ENCODE data around the gene HMCN2.
"Not testable (repeated sequence)": the region's sequence is repeated elsewhere in the genome, so short reads cannot be mapped to it uniquely, and the experiment has no call there.

HMCN2 gene

GRCh38 chr9:130264414-130265350 is 878 bp upstream of the HMCN2 start:
- DNase-seq (ENCODE audit: low read depth in 2 of 2): no peak

DNA sequence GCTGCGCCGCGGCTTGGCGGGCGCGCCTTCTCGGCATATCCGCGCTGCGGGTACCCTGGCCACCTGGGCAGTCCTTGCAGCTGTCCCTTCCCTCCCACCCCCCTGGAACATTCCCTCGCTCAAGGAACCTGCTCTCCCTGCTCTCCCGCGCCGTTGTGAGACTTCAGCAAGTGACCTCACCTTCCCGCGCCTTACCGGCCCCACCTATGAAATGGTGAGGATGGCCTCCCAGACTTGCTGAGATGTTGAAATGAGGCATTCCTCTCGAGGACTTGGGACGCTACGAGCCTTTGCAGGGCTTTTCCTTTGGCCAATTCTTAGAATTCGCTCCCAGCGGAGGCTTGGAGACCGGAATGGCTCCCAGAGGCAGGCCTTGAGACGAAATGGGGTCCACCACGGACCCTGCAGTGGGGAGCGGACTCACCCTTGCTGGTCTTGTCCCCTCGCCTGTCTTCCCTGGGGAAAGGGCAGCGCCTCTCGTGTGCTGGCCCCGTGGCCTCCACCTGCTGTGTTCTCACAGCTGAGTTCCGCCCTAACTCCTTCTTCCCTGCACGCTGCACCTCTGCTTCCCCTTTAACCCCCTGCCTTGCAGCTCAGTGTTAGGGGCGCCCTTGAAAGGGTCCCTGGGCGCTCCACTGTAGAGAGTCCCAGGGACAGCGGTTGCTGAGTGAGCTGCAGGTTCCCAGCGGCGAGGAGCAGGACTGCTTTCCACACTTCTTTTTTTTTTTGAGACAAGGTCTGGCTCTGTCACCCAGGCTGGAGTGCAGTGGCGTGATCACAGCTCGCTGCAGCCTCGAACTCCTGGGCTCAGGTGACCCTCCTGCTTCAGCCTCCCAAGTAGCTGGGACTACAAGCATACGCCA is 907 bp downstream of the HMCN2 start:
- no peak for DNase-seq (ENCODE audit: low read depth in 2 of 2)

- no peak for DNase-seq (ENCODE audit: low read depth in 2 of 2)
Measured at GRCh38 chr9:130267930-130268329, 2.4 kb downstream of the HMCN2 start.

DNA sequence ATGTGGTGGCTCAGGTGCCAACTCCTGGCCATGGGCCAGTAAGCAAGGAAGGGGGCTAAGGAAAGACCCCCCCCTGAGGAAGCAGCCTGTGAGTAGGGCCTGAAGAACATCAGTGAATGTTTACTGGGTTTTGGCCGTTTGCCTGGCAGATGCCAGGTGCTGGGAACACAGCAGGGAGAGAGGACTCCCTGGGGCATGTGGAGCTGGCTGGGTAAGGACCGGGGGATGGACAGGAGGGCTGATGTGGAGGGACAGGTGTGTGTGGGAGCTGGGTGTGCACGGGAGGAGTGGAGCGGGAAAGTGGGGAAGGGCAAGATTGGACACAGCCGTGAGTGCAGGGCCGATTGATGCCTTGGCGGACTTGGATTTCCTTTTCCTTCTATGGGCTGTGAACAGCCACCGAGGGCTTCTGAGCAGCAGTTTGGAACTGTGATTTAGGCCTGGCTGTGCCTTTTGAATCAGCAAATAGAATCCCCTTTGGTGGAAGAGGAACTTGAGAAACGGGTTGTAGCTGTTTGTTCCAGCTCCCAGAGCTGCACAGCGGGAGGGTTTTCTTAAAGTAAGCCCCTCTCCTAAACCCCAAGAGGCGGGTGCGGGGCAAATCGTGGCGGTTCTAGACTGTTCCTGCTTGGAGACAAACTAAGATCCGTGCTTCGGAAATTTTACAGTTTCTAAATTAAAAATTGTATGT is 3.1 kb downstream of the HMCN2 start:
- no peak for DNase-seq (ENCODE audit: low read depth in 2 of 2)

- DNase-seq (ENCODE audit: low read depth in 2 of 2): no peak
Measured at GRCh38 chr9:130271473-130271872, 5.9 kb downstream of the HMCN2 start.

DNA sequence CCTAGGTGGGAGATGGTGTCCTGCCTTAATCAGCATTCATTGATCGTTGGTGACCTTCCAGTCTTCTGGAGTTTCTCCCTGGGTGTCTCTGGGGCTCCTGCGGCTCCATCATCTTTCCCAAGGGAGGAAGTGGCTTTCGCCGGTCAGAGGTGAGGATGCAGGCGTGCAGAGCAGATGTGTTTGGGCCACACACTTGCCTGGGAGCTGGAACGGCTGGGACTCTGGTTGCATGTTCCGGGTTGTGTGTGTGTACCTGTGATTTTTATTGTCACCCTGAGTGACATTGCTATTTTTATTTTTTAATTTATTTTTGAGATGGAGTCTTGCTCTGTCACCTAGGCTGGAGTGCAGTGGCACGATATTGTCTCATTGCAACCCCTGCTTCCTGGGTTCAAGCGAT is 9.6 kb downstream of the HMCN2 start:
- no peak for DNase-seq (ENCODE audit: low read depth in 2 of 2)

DNA sequence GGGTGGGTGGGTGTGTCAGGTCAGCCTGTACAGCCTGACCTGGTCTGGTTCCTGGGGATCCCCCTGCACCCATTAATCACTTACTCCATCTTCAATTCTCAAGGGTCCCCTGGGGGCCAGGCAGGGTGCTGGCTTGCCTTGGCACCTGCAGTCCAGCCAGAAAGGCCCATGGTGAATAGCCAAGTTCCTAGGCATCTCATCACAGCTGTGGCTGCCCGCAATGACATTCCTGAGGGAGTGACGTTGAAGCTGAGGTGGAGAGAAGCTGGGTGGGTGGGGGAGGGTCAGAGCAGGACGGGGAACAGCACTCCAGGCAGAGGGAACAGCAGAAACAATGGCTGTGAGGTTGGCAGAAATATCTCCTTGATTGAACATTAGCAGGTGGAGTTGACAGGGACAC is 10.6 kb downstream of the HMCN2 start:
- DNase-seq (ENCODE audit: low read depth in 2 of 2): no peak

DNA sequence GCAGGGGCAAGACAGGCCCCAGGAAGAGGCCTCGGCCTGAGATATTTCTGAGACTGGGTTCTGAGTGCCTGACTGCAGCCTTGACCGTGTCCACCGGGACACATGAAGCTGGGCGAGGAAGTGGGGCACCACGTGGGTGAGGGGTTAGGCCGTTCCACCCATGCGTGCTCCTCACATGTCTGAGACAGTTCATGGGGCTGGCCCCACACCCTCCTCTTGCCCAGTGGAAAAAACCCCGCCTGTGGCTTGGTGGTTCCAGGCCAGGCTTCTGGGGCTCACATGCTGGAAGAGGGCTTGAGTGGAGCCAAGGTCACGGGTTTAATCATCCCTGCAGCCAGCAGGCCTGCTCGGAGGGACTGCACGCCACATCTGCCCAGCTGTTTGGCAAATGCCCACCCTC is 11.4 kb downstream of the HMCN2 start:
- DNase-seq (ENCODE audit: low read depth in 2 of 2): no peak

- not testable (repeated sequence) for DNase-seq (ENCODE audit: low read depth in 2 of 2)
Measured at GRCh38 chr9:130277525-130277924, 12.0 kb downstream of the HMCN2 start.

- DNase-seq (ENCODE audit: low read depth in 2 of 2): no peak
Measured at GRCh38 chr9:130283539-130284248, 18.1 kb downstream of the HMCN2 start.

DNA sequence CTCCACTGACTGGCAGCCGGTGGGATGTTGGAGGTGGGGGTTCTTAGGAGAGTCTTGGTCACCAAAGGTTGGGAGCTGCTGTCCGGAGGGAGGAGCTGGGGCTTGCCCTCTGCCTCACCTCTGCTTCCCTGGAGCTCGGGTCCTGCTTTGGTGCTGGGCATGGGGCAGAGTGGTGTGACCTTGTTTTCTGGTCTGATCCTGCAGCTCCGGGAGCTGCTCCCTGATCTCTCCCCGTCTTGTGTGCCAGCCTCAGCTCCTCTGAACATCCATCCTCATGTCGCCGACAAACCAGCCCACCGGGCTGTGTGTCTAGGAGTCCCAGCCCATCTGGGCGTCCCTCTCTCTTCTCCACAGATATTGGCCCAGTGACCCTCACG is 18.7 kb downstream of the HMCN2 start:
- DNase-seq (ENCODE audit: low read depth in 2 of 2): no peak

- no peak for DNase-seq (ENCODE audit: low read depth in 2 of 2)
Measured at GRCh38 chr9:130284690-130285089, 19.1 kb downstream of the HMCN2 start.

DNA sequence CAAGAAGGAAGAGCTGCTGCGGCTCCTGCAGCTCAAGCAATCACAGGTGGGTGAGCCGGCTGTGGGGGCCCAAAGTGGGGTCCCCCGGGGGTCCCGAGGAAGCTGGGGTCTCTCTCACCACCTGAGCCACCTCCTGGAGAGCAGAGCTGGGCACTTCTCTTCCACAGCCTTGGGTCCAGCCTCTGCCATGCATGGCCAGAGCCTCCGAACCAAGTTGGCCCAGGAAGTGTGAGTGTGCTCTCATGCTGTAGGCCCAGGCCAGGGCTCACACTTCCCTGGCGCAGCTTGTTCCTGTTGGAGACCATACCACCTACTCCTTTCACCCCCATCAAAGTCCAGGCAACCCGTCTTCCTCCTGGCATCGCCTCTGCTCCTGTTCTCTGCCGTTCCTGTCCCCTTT is 19.7 kb downstream of the HMCN2 start:
- no peak for DNase-seq (ENCODE audit: low read depth in 2 of 2)

DNA sequence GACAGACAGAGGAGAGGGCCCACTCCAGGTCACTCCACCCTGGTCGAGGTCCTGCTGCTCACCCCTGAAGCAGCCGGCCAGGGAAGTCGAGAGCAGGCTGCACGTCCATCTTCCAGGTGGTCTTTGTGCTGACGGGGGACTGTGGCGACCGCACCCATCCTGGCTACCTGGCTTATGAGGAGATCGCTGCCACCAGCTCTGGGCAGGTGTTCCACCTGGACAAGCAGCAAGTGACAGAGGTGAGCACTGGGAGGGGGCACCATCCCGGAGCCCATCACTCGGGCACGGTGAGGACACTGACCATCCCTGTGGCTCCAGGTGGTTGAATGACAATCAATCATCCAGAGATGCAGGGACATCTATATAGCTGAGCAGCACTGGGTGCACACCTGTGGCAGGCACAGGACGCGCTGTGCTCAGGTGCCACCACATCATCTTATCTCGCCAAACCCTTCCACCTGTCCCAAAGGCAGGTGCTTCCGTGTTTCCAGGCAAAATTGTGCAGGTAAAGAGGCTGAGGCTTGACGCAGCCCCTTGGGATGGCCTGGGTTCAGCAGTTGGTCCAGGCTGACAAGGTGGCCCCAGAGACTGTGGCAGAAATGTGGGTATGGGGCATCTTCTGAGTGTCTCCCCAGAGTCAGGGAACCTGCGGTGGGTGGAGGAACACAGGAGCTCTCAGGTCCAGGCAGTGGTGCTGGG is 20.7 kb downstream of the HMCN2 start:
- DNase-seq (ENCODE audit: low read depth in 2 of 2): no peak

GRCh38 chr9:130286781-130287428 is 21.3 kb downstream of the HMCN2 start:
- DNase-seq (ENCODE audit: low read depth in 2 of 2): no peak

DNA sequence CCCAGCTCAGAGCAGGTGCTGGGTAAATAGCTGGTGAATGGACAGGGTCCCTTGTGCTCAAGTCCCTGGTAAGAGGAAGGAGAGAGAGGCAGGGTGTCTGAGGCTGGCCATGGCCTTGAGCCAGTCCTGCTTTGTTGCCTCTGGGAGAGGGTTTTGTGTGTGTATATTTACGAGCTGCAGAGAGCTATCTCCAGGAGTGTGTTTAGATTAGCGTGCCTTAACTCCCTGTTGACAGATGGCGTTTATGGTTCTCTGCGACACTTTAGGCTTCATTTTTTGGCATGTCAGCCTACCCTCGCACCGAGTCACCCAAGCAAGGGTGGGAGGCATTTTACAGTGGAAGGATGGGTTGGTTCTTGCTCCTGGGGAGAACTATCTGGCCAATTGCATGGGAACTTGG is 22.2 kb downstream of the HMCN2 start:
- DNase-seq (ENCODE audit: low read depth in 2 of 2): no peak

DNA sequence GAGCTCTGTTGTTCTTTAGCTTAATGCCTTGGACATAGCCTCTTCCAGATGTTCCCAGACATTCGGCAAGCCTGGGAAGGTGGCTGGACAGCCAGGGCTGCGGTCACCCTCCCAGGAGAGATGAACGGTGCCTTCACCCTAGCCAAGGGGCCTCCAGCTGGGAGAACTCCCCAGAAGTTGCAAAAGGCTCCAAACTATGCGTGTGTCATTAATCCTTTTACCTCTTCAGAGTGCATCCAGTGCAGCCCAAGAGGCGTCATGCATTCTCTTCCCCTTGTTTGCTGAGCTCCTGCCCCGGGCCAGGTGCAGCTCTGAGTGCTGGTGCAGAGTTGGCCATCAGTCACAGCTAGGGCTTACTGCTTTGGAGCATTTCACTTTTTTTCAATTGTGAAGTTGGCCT is 22.8 kb downstream of the HMCN2 start:
- no peak for DNase-seq (ENCODE audit: low read depth in 2 of 2)

GRCh38 chr9:130288926-130289690 is 23.5 kb downstream of the HMCN2 start:
- DNase-seq (ENCODE audit: low read depth in 2 of 2): no peak

GRCh38 chr9:130289711-130290241 is 24.2 kb downstream of the HMCN2 start:
- no peak for DNase-seq (ENCODE audit: low read depth in 2 of 2)

All from stimulated activated CD4-positive, alpha-beta T cell treated with anti-CD3 and anti-CD28 coated beads, Interleukin-12 subunit alpha, Interleukin-12 subunit beta, amount 100 ng/mL, for 24 hours (primary cell).